A549 treated with RU486 at 1 μM for 4 hours (cell line): ENCODE measurements around the gene OCIAD1. TPM values are rescaled to one million over a fixed set of nuclear protein-coding genes. Genes with fewer than 3 reads are reported as not detected.

ENCODE experiments used
- total RNA-seq: library from RNA; stranded (reverse); fragments of 200-300 nt; extraction: Qiagen RNA extraction; gene quantifications from 5 replicates; pipeline ENCODE4 v1.2.3, GENCODE V29; 2022; ENCODE audit warnings: low read depth

The OCIAD1 gene, protein sequence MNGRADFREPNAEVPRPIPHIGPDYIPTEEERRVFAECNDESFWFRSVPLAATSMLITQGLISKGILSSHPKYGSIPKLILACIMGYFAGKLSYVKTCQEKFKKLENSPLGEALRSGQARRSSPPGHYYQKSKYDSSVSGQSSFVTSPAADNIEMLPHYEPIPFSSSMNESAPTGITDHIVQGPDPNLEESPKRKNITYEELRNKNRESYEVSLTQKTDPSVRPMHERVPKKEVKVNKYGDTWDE
- 109 to 195 TPM (median 127 TPM) in 5 replicates for total RNA-seq

DNA sequence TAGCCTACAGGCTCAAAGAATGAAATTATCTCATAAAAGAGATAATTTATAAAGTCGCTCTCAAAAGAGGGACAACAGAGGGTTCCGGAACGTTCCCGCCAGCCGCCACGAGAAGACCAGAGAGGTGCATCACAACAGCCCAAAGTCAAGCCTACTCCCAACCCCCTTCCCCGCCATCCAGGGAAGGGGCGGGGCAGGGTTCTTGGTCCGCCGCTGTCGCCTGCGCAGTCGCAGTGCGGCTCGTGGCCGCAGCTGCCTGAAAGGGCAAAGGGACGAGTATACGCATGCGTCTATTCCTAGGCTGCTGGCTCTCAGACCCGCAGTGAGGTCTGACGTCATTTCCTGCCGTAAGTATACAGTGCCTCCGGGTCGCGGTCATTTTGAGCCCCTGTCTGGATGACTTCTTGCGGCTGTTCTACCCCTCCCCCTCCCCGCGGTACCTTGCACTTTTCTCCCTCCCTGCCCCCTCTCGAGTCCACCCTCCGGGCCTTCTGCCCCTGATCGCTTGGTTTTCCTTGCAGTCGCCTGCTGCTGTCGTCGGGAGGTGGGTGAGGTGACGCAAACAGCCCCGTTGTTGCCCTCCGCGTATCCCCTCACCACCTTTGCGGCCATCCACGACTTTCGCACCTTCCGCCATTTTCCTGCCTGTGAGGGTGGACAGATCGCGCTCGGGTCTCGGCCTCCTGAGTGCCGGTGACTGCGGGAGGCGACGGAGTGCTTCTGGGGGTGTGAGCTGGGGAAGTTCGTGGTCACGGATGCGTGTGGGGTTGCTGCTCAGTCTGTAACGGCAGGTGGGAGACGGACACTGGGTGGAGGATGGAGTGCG lies at the start of gene OCIAD1:
Gene OCIAD1, plus strand, starts transcription at position 383 of the 826 bp plus-strand sequence. CDS start 1,537 bp downstream, outside the sequence.

DNA sequence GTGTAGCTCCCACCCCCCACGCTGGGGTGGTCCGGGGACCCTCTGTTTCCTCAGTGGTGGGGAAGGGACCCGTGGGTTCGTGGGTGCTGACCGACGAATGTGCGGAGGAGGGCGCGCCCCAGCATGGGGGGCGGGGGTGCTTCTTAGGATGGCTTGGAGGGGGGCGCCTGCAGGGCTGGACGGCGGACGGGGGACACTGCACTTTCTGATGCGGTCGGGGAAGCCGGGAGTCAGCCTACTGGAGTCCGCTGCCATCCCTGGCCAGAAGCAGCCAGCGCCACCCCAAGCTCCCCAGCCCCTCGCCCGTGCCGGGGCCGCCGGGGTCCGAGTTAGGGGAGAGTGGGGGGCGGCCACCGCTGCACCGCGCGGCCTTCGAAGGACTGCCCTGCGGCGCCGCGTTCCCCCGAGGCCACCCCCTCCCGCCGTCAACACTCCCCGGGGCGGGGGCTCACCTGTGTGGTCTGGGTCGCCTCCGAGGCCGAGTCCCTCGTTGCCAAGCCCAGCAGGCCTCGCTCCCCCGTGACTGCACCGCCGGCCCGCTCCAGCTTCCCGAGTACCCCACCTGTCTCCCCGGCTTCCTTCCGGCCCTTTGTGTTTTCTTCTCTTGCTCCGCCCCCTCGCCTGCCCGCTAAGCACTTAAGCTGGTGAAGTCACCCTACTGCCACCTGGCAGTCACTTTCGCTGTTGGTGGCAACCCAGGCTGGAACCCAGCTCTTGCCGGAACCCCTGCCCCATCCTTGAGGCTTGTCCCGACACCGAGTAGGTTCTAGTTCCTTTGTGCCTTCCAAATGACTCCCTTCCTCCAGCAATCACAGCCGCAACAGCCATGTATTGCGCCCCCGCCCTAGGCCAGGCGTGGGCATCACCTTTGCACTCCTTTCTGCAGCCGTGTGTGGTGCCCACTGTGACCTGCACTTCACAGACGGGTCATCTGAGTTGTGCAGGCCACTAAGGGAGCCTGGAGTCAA lies 75.6 kb downstream of the OCIAD1 start, which contains the start of gene OCIAD2:
Gene OCIAD2, minus strand, starts transcription at position 569 of the 968 bp plus-strand sequence. CDS start 2,225 bp downstream, outside the sequence.

Other genes with a start within 250 kb of the OCIAD1 start
- gene FRYL, start 50.8 kb upstream of the OCIAD1 start, total RNA-seq, result 7.2 to 11.0 TPM (median 8.7 TPM) in 5 replicates
- 115 to 177 TPM (median 127 TPM) in 5 replicates for gene OCIAD2, start 75.7 kb downstream of the OCIAD1 start, total RNA-seq
- gene CWH43, start 155.2 kb downstream of the OCIAD1 start, total RNA-seq, result not detected in 5 replicates